BE2C (cell line): Measurements from ENCODE around the gene POLE.

Experiments used
- DNase-seq: peaks from one replicate; pipeline ENCODE4 v3.0.0-alpha.2; 2020
- H3K27me3 ChIP-seq: fragments of 250-450 bp; sonication (Bioruptor Pico); 2 replicates; pipeline ENCODE4 v1.5.1; 2020; ENCODE audit warnings: mild to moderate bottlenecking
- H3K36me3 ChIP-seq: fragments of 250-450 bp; sonication (Bioruptor Pico); 2 replicates; pipeline ENCODE4 v1.5.1; 2020; ENCODE audit warnings: mild to moderate bottlenecking
- H3K4me1 ChIP-seq: fragments of 250-450 bp; sonication (Bioruptor Pico); 2 replicates; pipeline ENCODE4 v1.5.1; 2020
- H3K4me3 ChIP-seq: 2 replicates; pipeline ENCODE4 v1.5.1; 2011; ENCODE audit warnings: low read depth, low read length
- H3K9me3 ChIP-seq: fragments of 250-450 bp; sonication (Bioruptor Pico); 2 replicates; pipeline ENCODE4 v1.5.1; 2020
- TF ChIP-seq, protein P1 (sequence below): IDR thresholded peaks from 2 replicates; pipeline ENCODE4 v1.5.1; 2012; ENCODE audit warnings: mild to moderate bottlenecking, low read depth, low read length

Gene POLE

DNA sequence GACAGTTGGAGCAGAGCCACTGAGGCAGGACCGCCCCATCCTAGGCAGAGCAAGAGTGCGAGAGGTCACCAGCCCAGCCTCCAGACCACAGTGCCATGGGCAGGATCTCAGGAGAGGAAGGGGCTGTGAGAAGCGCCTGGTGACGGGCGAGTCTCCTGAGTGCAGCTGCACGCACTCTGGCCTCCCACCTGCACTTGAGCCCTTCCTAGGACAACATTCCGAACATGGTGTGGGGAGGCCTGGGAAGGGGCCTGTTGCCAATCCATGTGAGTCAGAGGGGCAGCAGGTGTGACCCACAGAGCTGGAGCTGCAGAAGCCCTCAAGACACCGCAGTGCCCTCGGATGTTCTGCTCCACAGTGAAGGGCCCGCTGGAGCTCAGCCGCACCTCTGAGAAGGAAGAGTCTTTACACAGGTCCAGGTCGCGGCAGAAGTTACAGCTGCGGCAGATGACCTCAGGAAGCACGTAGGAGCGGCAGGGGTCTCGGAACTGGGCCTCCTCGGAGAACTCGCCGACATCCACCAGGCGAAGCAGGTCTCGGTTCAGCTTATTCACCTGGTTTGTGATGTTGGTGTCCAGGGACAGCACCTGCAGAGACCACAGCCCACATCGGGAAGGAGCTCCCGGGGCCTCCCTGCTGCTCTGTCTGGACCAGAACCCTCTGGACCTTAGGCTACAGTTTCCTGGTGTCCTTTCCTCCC is 61.3 kb downstream of the POLE start:
- TF ChIP-seq, protein P1, sequence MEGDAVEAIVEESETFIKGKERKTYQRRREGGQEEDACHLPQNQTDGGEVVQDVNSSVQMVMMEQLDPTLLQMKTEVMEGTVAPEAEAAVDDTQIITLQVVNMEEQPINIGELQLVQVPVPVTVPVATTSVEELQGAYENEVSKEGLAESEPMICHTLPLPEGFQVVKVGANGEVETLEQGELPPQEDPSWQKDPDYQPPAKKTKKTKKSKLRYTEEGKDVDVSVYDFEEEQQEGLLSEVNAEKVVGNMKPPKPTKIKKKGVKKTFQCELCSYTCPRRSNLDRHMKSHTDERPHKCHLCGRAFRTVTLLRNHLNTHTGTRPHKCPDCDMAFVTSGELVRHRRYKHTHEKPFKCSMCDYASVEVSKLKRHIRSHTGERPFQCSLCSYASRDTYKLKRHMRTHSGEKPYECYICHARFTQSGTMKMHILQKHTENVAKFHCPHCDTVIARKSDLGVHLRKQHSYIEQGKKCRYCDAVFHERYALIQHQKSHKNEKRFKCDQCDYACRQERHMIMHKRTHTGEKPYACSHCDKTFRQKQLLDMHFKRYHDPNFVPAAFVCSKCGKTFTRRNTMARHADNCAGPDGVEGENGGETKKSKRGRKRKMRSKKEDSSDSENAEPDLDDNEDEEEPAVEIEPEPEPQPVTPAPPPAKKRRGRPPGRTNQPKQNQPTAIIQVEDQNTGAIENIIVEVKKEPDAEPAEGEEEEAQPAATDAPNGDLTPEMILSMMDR: no peak
- no peaks in the 10 kb centered on the region for H3K9me3 ChIP-seq
- no peak overlapping the region for H3K4me3 ChIP-seq
- peaks cover 4% of the 10 kb centered on the region; the same call in 1 of the 2 replicates for H3K27me3 ChIP-seq
- H3K36me3 ChIP-seq: peaks cover 58% of the 10 kb centered on the region
- no peak for DNase-seq
- H3K4me1 ChIP-seq: peaks cover 19% of the 10 kb centered on the region

DNA sequence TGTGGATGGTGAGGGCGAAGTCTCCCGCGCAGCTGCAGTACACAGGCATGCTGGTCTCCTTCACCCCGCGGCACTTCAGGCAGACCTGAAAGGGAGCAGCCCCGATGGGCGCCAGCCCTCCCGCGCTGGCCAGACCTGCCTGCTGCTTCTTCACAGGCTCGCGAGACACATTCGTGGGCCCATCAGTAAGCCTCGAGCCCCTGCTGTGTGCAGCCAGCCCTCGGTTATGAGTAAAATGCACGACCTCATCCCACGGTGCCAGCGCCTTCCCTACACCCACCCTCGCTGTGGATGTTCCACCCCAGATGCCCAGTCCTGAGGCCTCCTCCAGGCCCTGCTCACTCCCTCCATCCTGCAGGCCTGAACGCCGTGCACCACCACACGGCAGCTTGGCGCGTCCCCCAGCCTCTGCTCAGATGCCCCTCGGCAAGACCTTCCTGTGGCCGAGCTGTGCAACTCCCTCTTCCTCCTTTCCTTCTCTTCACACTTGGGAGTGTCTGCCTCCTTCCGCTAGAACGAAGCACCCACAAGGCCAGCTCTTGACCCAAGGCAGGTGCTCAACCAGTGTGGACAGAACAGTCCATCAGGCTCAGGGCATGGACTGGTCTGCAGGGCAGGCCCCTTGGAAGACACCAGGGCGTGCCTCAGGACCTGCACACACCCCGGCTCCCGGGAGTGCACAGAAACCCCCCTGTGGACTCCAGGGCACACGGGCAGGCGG is 62.1 kb downstream of the POLE start:
- no peak for DNase-seq

GRCh38 chr12:132624186-132624855 is 62.8 kb downstream of the POLE start:
- Histone ChIP-seq H3K4me1 (peaks cover 19% of the 10 kb centered on the region), H3K36me3 (peaks cover 46% of the 10 kb centered on the region), H3K27me3 (peaks cover 15% of the 10 kb centered on the region), H3K4me3 (no peak overlapping the region), H3K9me3 (no peaks in the 10 kb centered on the region)
- DNase-seq: no peak
- TF ChIP-seq, protein P1: no peak

More for the DNA sequence above, 62.1 kb downstream of the POLE start:
- Histone ChIP-seq H3K27me3 (peaks cover 11% of the 10 kb centered on the region), H3K9me3 (no peaks in the 10 kb centered on the region), H3K4me3 (no peak overlapping the region), H3K36me3 (peaks cover 51% of the 10 kb centered on the region), H3K4me1 (peaks cover 19% of the 10 kb centered on the region)
- TF ChIP-seq, protein P1: no peak

GRCh38 chr12:132623072-132623869 is 63.9 kb downstream of the POLE start:
- H3K27me3 ChIP-seq: peaks cover 21% of the 10 kb centered on the region
- TF ChIP-seq, protein P1: no peak
- peaks cover 19% of the 10 kb centered on the region for H3K4me1 ChIP-seq
- DNase-seq: peak; percentile 53
- H3K36me3 ChIP-seq: peaks cover 43% of the 10 kb centered on the region
- no peak overlapping the region for H3K4me3 ChIP-seq
- no peaks in the 10 kb centered on the region for H3K9me3 ChIP-seq

DNA sequence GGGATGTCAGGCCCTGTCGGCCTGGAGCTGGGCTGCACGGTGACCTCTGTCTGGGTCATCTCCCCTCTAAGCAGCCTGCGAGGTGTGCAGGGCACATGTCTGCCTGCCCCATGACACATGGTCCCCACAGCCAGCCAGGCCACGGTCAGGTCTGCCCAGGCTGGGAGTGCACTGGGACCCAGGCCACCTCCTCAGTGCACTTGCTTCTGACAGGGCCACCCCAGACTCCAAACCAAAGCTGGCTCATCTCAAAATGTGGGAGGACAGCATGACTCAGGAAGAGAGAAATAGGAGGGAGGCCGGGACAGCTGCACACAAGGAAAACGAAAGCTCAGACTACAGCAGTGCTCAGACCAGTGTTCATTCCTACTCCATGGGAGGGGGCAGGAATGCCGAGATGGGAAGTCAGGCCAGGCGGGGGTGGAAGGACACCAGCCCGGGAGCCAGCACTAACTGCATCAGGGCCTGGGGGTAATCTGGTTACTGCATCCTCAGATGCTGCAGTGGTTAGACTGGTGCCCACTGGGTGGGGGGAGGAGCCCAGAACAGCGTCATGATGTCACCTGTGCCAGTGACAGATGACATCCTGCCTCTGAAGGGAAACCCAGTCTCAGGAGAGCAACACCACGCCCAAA is 64.6 kb downstream of the POLE start:
- Histone ChIP-seq H3K27me3 (peaks cover 27% of the 10 kb centered on the region), H3K9me3 (no peaks in the 10 kb centered on the region; the same call in 1 of the 2 replicates), H3K4me1 (peaks cover 19% of the 10 kb centered on the region), H3K36me3 (peaks cover 40% of the 10 kb centered on the region), H3K4me3 (no peak overlapping the region)
- TF ChIP-seq, protein P1: no peak
- DNase-seq: peak; percentile 18
